ENCODE results near the gene ARPC5.
"Not testable (repeated sequence)": the region's sequence is repeated elsewhere in the genome, so short reads cannot be mapped to it uniquely, and the experiment has no call there.

ARPC5 gene

DNA sequence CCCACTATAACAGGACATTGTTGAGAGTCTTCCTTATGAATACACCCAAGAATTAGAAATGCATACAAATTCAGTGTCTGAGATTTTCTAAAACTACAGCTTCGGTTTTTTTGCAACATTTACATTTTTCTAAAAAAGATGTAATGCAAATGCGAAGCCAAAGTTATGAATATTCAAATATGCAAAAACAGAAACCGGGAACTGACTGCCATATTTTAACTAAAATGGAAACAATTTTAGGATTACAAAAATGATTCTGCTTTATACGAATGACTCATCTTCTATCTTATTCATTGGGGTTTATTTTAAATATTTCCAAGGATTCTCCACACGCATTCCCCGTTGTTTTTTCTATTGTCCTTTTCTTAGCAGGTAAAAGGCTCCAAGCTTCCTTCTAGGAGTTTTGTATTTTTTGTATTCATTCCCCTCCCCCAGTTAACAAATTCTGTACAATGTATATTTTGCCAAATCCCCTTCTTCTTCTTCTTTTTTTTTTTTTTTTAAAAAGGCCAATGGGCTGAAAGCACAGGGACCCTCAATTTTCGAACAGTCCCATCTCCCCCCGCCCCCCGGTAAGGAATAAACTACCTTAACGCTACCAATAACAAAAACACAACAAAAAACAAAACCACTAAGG lies 1.0 kb downstream of the ARPC5 start:
- no peak for TF ChIP-seq CTCF (IDR thresholded peaks at IDR 0.05; ENCODE audit: borderline replicate concordance, insufficient read depth, low read depth, low read length)
- peak overlapping the region; percentile 98 for H3K4me3 ChIP-seq (ENCODE audit: low read depth, low read length)

- peak; percentile 47; the same call in 1 of the 2 replicates for TF ChIP-seq CTCF (IDR thresholded peaks at IDR 0.05; ENCODE audit: borderline replicate concordance, insufficient read depth, low read depth, low read length)
- H3K4me3 ChIP-seq (ENCODE audit: low read depth, low read length) = peak overlapping the region; percentile 98
These were observed 1.8 kb downstream of the ARPC5 start for GRCh38 chr1:183633676-183634343.

GRCh38 chr1:183632964-183633363 lies 2.6 kb downstream of the ARPC5 start:
- no peak for TF ChIP-seq CTCF (IDR thresholded peaks at IDR 0.05; ENCODE audit: borderline replicate concordance, insufficient read depth, low read depth, low read length)
- peak overlapping the region; percentile 98 for H3K4me3 ChIP-seq (ENCODE audit: low read depth, low read length)

DNA sequence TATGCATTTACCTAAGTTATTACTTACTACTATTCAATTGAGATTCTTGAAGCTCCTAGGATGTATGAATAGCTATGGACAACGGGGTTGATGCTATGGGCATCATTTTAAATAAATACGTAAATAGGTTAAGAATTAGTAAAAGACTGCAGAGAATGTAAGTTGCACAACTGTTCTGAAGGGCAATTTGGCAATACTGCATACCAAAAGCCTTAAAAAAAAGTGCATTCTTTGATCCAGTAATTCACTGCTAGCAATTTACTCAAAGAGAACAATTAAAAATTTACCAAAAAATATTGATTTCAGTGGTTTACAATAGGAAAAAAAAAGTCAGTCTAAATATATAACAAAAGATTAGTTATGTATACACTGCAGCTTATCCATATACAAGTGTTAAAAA lies 3.5 kb downstream of the ARPC5 start:
- TF ChIP-seq CTCF (IDR thresholded peaks at IDR 0.05; ENCODE audit: borderline replicate concordance, insufficient read depth, low read depth, low read length) = no peak

GRCh38 chr1:183630748-183631147 lies 4.8 kb downstream of the ARPC5 start:
- TF ChIP-seq CTCF (IDR thresholded peaks at IDR 0.05; ENCODE audit: borderline replicate concordance, insufficient read depth, low read depth, low read length) = no peak
- no peak overlapping the region for H3K4me3 ChIP-seq (ENCODE audit: low read depth, low read length)

More for the DNA sequence above, 3.5 kb downstream of the ARPC5 start:
- H3K4me3 ChIP-seq (ENCODE audit: low read depth, low read length) = no peak overlapping the region

DNA sequence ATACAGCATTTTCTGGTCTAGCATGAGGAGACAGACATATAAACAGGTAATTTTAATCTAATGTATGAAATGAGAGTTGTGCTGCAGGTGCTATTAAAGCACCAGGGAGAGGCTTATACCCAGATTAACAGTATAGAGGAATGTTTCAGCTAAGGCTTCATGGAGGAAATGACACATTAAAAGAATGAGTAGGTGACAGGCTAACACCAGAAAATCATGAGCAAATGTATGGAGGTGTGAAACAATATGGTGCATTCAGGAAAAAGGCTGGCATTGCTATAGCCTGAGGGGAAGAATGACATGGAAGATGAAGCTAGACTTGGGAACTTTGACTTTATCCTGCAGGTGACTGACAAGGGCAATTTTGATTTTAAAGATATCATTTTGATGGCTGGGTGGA lies 7.0 kb downstream of the ARPC5 start:
- H3K4me3 ChIP-seq (ENCODE audit: low read depth, low read length) = no peak overlapping the region
- no peak for TF ChIP-seq CTCF (IDR thresholded peaks at IDR 0.05; ENCODE audit: borderline replicate concordance, insufficient read depth, low read depth, low read length)

DNA sequence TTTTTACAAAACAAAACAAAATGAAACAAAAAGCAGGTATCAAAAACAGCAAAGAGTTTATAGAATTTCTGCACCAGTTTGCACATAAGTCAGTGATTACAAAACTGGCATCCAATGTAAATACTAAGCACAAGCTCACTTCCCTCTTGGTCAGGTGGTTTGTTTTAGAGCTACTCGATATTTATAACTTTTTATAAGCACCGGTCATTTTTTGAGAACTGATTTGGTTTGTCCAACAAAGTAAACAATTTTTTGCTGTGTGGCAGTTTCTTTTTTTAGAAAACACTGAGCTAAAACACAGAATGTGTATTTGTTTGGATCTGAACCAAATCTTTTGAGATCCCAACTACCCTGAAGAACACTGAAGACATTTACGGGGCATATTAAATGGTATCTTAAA lies 9.3 kb downstream of the ARPC5 start:
- H3K4me3 ChIP-seq (ENCODE audit: low read depth, low read length) = not testable (repeated sequence)

All from GM12875 (cell line).